Activated CD8-positive, alpha-beta memory T cell treated with anti-CD3 and anti-CD28 coated beads, Interleukin-2, amount 50 U/mL, for 1 hour (primary cell): ENCODE results near the gene CCDC88A.
"Not testable (repeated sequence)": the region's sequence is repeated elsewhere in the genome, so short reads cannot be mapped to it uniquely, and the experiment has no call there.

Experiments
- DNase-seq: peaks from one replicate; pipeline ENCODE4 v3.0.0-alpha.2; 2020; ENCODE audit errors: extremely low read depth

CCDC88A gene

DNA sequence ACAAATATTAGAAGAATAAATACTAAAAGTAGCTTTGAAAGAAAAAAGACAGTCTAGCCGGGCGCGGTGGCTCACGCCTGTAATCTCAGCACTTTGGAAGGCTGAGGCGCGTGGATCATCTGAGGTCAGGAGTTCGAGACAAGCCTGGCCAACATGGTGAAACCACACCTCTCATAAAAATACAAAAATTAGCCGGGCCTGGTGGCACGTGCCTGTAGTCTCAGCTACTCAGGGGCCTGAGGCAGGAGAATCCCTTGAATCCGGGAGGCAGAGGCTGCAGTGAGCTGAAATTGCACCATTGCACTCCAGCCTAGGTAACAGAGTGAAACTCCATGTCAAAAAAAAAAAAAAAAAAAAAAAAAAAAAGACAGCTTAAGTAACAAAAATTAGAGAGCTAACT is 34.1 kb downstream of the CCDC88A start:
- DNase-seq, result not testable (repeated sequence)

DNA sequence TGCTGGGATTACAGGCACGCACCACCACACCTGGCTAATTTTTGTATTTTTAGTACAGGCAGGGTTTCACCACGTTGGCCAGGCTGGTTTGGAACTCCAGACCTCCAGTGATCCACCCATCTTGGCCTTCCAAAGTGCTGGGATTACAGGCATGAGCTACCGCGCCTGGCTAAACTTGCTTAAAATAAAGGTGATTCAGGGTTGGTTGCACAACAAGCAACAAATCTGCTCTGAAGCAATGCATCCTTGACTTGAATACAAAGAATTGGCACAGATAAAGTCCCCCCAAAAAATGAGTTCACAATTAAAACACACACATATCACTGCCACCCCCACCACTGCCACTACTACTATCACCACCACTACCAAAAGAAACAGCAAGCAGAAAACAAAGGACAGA is 34.9 kb downstream of the CCDC88A start:
- DNase-seq, result no peak

DNA sequence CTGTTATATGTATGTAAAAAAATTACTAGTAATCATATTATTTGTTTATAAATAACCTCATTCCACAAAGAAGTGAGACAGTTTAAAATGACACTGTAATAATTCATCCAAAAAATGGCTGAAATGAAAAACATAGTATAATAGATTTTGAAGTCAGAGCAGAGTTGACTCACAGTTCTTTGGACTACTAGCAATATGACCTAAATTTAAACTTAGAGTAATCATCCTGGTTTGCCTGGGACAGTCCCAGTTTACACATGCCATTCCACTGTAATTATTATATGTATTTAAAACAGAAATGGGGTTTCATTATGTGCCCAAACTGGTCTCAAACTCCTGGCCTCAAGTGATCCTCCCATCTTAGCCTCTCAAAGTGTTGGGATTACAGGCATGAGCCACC is 48.3 kb downstream of the CCDC88A start:
- DNase-seq, result no peak

DNA sequence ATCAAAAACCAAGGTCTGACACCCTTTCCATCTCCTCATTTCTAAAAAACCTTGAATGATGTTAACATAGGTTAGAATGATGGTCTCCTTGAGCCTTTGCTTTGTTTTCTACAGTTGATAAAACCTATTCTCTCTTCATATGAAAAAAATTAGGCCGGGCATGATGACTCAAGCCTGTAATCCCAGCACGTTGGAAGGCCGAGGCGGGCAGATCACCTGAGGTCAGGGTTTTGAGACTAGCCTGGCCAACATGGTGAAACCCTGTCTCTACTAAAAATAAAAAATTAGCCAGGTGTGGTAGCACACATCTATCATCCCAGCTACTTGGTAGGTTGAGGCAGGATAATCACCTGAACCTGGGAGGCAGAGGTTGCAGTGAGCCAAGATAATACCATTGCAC is 49.4 kb downstream of the CCDC88A start:
- no peak for DNase-seq

DNA sequence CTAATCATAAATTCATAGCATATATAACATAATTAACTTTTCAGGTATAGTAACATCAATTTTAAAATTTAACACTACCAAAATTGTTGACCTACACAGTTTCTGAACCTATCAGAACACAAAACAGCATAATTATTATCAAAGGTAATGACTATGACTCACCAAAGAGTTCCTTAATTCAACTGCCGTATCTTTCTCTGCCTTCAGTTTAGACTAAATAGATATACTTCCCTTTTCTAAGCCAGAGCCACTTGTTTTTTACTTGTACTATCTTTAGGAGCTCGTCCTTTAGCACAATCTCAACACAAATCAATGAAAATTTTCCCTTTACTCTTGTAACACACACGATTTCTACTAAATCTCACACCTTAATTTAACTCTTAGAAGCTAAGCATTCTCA is 54.4 kb downstream of the CCDC88A start:
- DNase-seq, result no peak

DNA sequence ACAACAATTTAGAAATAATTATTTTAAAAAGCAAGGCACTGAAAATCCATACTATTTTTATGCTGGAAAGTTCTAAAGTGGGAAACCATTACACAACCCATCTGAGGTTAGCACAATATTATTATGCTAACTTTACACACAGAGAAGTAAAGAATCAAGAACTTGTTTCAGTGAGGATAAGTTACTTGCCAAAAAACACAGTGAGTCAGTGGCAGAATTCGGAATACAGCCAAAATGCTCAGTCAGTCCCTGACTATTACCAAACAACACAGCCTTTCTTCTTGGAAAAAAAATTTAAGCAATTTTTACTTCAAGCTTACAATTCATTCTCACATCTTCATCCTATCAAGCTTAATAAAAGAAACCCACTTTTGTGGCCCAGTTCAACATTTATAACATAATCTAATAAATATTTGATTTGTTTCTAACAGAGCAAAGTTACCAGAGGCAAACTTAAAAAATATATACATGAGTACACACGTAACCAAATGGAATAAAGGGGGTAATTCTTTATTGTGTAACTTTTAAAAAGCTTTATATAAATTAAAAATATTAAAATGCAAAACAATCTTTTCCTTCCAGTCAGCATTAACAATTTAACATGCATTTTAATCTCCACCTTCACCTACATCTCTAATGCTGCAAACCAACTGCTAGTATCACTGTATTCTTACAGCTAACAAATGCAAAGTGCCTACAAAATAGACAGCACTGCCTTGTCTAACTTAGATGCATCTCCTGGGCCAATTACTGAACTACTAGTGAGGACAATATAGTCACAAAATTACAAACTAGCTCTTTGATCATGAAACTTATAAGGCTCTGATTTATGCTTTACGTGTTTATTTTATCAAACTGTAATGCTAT is 55.2 kb downstream of the CCDC88A start:
- no peak for DNase-seq

DNA sequence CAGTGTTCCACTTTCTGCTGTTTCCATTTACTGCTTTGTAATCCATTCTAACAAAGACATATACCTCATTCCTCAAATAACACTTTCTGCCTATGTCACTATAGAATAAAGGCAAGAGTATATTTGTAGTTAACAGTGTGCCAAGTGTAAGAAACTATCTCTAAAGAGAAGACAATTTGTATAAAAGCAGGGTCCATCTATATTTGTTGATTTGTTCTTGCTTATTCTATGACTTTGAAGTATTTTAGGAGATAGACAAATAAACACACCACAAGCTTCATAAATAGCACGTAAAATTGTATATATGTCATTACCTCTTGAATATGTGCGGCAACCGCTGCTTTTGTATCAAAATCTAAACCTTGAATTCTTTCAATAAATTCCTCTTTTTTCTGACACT is 56.0 kb downstream of the CCDC88A start:
- DNase-seq, result no peak

DNA sequence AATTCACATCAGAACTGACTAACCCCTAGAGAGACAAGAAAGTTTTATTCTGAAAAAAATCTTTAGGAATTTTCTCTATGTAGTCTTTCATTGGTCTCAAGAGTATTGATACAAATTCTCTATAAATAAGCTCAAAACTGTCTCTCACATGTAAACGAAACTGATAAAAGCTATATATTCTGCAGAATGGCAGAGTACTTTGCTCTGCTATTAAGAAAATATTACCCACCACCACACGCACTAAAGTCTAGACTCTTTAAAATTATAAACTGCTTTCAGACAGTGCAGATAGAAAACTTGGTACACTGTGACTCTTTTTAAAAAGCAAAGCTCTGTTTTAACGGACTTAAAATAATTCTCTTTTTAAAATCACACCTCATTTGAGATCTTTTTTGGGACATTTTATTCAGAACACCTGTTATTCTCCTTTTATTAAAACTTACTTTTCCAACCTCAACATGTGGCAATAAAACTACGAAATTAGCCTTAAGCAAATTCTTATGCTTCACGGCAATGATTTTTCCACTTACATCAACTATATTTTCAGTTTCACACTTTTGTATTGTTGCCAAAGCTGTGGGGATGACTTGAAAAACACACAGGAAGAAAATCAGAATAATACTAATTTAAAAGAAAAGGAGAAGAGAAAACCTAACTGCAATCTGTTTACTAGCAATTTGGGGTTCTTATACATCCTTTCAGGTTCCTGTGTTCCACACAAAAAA is 58.0 kb downstream of the CCDC88A start:
- DNase-seq, result no peak

DNA sequence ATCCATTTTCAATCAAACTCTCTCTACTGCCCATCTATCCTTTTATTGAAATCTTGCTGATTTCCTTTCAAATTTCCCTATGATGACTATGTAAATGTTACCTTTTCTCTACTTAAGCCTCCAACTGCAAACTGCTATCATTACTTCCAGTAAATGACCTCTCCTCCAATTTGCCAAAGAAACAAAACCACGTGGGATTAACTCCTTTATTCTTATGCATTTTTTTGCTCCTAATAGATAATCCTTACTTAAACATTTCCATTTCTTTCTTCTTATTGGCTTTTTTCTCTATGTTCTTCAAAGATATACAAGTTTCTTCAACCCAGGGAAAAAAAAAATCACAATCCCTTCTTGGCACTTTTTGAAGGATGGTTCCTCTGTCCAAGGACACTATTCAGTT is 61.2 kb downstream of the CCDC88A start:
- no peak for DNase-seq

DNA sequence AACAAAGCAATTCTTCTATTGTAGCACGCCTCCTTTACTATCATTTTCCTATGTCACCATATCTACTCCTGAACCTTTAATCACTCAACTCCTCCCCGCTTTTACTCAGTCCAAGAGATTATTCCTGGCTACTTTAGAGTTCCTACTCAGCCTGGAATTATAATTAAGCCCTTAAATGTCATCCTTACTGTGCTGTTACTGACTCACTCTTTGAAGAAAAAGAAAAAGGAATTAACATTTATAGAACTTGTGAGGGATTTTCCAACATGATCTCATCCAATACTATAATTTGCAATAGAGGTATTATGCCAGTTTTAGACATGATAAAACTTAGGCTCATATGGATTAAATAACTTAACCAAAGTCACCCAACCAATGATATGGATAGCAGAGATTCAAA is 61.7 kb downstream of the CCDC88A start:
- DNase-seq, result no peak

DNA sequence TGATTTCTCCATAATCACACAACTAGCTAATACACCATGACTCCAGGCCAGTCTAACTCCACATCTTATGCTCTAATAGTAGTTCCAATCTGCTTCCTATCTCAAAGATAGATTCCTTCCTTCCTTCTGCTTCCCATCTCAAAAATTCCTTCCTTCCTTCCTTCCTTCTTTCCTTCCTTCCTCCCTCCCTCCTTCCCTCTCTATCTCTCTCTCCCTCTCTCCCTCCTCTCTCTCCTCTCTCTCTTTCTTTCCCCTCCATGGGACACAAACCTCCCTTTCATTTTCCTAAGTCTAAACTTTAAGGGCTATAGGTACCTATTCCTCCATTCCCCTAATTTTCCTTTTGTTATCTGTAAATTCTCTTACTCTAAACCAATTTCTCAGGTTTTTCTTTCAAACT is 62.5 kb downstream of the CCDC88A start:
- no peak for DNase-seq

DNA sequence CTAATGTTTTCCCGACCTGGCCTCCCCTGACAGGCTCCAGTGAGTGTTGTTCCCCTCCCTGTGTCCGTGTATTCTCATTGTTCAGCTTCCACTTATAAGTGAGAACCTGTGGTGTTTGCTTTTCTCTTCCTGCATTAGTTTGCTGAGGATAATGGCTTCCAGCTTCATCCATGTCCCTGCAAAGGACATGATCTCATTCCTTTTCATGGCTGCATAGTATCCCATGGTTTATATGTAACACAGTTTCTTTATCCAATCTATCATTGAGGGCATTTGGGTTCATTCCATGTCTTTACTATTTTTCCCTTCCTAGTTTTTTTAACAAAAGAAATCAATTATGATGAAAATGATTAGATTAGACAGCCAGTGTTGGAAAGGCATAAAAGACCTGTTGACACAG is 63.5 kb downstream of the CCDC88A start:
- DNase-seq, result not testable (repeated sequence)

DNA sequence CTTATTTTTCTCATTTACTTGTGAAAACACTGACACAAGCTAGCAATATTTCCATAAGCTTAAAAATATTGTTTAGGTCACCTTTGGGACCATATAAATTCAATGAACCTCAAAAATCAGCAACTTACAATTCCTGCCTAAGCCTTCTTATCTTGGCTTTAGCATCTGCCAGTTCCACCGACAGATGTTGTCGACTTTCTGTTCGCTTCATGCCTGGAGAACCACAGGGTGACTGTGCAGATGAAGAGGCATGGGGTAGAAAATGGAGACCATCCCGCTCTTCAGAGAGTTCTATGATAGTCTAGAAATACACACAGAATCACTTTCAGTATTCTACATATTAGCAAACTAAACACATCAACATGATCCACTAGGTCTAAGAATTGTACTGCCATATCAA is 64.2 kb downstream of the CCDC88A start:
- DNase-seq, result no peak

DNA sequence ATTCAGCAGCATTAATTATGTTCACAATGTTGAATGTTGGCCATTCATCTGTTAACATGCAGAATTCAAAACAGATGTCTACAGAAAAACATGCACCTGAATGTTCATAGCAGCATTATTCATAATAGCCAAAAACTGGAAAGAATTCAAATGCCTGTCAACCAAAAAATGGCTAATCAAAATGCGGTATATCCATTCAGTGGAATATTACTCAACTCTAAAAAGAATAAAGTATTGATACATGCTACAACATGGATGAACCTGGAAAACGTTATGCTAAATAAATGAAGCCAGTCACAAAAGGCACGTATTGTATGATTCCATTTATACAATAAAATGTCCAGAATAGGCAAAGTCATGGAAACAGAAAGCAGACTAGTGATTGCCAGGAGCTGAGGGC is 68.0 kb downstream of the CCDC88A start:
- no peak for DNase-seq

DNA sequence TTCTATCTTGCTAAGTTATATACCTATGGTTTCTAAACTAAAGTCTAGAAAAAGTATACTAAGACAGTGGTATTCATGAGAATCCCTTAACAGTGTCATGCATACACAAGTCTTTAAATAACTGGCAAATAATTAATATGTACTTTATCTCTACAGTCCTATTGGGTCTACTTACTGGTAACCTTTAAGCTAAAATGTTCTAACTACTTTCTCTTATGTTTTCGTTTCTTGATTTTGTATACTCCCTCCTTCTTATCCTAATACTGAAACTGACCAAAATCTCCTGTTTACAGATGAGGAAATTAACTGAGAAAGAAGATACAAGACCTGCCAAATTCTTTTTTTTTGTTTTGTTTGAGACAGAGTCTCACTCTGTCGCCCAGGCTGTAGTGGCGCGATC is 74.6 kb downstream of the CCDC88A start:
- DNase-seq, result no peak

DNA sequence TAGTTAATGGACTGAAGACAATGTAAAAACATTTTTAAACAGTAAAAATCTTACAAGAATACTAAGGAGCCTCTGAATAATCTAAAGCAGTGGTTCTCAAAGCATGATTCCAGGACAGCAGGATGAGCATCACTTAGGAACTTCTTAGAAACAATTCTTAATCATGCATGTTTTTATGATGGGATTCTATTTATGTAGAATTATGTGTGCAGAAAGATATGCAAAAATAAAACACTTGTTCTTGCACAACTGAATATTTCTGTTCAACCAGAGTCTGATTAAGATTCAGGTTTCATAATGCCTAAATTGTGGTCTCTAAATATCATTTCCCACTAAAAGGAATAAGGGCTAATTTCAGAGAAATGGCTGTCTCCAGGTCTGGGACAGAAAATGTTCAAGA is 81.4 kb downstream of the CCDC88A start:
- DNase-seq, result no peak

DNA sequence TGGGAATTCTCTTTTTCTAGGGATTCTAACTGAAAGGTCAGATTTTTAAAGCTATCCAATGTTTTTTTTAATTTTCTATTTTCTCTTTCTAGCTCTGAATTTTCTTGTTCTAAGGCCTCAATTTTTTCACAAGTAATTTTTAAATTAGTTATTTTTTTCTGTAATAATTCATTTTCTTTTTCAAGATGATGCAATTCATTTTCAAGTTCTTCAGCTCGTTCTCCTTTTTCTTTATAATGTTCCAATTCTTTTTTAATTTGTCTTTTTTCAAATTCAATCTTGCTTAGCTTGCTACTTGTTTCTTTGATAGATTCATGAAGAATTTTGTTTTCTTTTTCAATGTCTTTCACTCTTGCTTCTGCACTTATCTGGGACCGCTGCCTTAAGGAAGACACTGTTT is 84.9 kb downstream of the CCDC88A start:
- DNase-seq, result no peak

DNA sequence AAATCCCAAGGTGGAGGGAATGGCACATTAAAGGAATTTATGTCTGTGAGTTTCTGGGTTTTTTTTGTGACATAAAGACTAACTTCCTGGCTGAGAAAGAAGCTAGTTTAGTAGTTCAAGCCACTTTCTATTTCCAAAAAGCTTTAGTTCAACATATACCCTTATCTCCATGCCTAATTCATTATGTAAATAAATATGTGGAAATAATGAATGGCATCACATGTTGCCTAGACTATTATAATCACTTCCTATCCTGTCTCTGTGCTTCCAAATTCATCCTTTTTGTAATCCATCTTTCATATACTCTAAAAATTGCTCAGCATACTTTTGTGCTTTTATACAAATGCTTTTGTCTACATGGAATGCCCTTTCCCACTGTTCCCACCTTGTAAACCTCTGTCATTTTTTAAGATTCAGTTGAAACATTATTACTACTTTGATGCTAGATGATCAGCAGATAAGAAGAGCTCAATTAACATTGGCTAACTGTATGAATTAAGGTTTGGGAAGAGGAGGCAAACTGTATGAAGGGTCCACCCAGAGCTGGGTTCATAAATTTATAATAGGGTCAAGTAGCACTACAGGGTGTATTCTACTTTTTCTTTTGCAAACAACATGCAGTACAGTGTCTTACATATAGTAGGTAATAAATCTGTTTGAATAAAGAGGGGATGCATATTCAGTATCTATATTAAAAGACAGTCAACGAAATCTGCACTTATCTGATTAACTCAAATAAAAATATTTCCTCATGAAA is 88.9 kb downstream of the CCDC88A start:
- no peak for DNase-seq

DNA sequence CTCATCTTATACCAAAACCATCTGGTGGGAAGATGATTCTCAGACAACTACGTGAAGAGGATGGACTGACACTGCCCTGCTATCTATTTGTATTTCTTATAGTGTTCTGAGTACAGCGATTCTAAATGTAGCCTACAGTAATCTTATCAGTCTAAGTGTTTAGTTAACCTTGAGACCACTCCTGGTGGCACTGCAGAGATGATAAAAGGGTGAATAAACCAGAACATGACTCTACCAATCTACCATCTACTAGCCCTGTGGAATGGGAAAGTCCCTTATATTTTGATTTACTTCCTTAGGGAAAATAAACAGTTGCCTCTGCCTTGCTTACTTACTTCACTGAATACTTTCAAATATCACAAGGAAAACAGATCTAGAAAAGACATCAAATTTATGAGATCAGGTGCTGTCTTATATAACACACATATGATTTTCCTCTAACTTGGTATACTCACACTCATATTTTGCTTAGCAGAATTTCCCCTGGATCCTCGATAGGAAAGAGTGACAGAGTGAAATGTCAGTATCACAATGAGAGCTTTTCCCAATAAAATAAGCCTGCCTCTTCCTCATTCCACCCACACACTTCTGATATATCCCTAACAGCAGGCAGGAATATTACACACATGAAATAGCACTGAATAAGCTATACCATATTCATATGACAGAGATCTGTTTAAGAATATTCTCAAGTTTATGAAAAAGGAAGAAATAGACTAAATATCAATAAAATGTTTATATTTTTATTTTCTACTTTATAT is 92.0 kb downstream of the CCDC88A start:
- DNase-seq, result no peak

DNA sequence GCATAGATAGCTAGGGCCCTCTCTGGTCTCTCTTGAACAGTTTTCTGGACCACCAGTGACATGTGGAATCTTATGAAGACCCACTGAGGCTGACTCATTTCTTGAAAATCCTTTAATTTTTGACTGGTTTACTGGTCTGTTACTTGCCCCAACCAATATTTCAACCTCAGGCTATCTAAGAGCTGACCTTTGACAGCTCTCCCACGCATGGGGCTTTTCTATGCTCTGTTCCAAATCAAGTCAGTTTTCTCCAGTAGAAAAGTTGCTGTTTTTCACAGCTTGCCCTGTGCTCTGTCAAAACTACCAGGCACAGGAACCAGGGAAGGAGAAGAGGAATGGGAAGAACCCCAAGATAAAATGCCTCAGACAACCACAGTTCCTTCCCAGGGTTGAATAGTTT is 104.7 kb downstream of the CCDC88A start:
- no peak for DNase-seq

DNA sequence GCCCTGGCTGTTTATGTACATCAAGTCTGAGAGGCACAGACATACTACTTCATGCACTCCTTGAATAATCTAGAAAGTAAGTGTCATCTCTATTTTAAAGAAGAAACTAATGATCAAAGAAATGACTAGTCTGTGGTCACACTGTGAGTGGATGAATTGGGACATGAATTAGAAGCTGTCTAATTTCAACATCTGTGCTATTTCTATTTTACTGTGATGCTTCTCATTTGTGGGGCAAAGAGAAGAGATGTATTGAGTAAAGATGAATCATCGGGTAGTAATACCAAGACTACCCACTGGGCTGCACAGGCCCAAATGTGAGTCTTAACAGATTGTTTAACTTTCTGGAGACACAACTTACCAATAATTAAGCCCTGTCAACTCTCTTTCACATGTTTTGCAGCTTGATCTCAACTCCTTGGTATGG is 108.2 kb downstream of the CCDC88A start:
- DNase-seq, result no peak

DNA sequence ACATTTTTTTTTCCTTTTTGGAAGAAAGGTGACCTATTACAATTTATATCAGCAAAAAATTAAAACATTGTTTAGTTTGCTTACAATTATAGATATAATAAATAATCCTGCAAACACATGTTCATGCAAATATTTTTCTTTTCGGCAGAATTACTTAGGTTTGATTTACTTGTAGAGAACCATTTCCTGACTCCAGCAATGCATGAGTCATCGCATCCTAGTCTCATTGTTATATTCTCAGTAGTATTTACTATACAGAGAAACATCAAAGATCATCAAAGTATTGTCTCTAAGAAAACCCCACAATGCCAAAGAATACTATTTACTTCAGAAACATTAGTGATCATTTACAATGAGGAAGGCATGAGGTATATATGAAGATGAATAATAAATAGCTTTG is 110.2 kb downstream of the CCDC88A start:
- no peak for DNase-seq
